H1 (cell line): Measurements from ENCODE around the gene PTTG1IP. TPM values are rescaled to one million over a fixed set of nuclear protein-coding genes. Genes with fewer than 3 reads are reported as not detected.
A peak's percentile ranks its signal among the peaks of the same experiment; 100 is the strongest.

Experiments used
- CTCF ChIA-PET: fragments of 300-600 bp; sonication (Branson Sonifier 250); formaldehyde crosslinking; loops from one replicate; lab custom pipeline; 2021; ENCODE audit not compliant: partially characterized antibody; lab: Charles Lee
- POLR2A ChIA-PET: fragments of 300-600 bp; sonication (Branson Sonifier 250); formaldehyde crosslinking; loops from one replicate; lab custom pipeline; 2021; ENCODE audit warnings: inconsistent platforms; ENCODE audit not compliant: partially characterized antibody; lab: Charles Lee
- DNase-seq, 2 experiments: peaks; one replicate each; pipeline versions ENCODE4 v3.0.0 to v3.0.0-alpha.2; 2010 to 2022; ENCODE audit warnings: low spot score in 2 of 2, low read depth in 1 of 2, mixed read lengths in 1 of 2
- FAIRE-seq: peaks from 2 replicates; lab custom pipeline; 2011; peaks lifted over from hg19 to GRCh38; lab: Jason Lieb, UNC
- H2AFZ ChIP-seq: 2 replicates; pipeline ENCODE4 v1.8.1; 2012; ENCODE audit warnings: low read length, inconsistent platforms
- H2AK5ac ChIP-seq: 2 replicates; pipeline ENCODE4 v1.6.1; 2013; ENCODE audit warnings: low read depth, low read length
- H2BK120ac ChIP-seq: replicated peaks from 2 replicates; pipeline ENCODE3; 2013; ENCODE audit warnings: low read depth, low read length, inconsistent platforms
- H2BK12ac ChIP-seq: 2 replicates; pipeline ENCODE4 v1.6.1; 2013; ENCODE audit warnings: low read depth, low read length
- H2BK15ac ChIP-seq: 2 replicates; pipeline ENCODE4 v1.6.1; 2013; ENCODE audit warnings: low read length
- H2BK20ac ChIP-seq: 2 replicates; pipeline ENCODE4 v1.6.1; 2013; ENCODE audit warnings: low read length
- H2BK5ac ChIP-seq: 2 replicates; pipeline ENCODE4 v1.6.1; 2013; ENCODE audit warnings: low read depth, low read length
- H3K14ac ChIP-seq: 2 replicates; pipeline ENCODE4 v1.6.1; 2013; ENCODE audit warnings: inconsistent platforms; ENCODE audit not compliant: insufficient read length
- H3K18ac ChIP-seq: 2 replicates; pipeline ENCODE4 v1.6.1; 2013; ENCODE audit warnings: low read length; ENCODE audit errors: extremely low read depth
- H3K23ac ChIP-seq: 2 replicates; pipeline ENCODE4 v1.6.1; 2013; ENCODE audit warnings: inconsistent platforms; ENCODE audit not compliant: insufficient read length
- H3K23me2 ChIP-seq: 2 replicates; pipeline ENCODE4 v1.6.1; 2013; ENCODE audit warnings: low read depth, low read length
- H3K27ac ChIP-seq: 2 replicates; pipeline ENCODE4 v1.6.1; 2011; ENCODE audit warnings: low read depth, low read length, inconsistent platforms
- H3K27me3 ChIP-seq, 4 experiments: replicated peaks in 1 of 4; 1 replicate in 1 of 4; 2 replicates in 3 of 4; pipeline versions ENCODE4 v1.6.1 to v1.8.1; 2011 to 2013; ENCODE audit warnings: low read length in 3 of 4, mild to moderate bottlenecking in 3 of 4, inconsistent platforms in 2 of 4, mixed read lengths in 2 of 4, moderate library complexity in 1 of 4; ENCODE audit not compliant: control insufficient read depth in 3 of 4, insufficient read depth in 3 of 4; ENCODE audit errors: extremely low read depth in 1 of 4
- H3K36me3 ChIP-seq, 4 experiments: 2 replicates each; pipeline versions ENCODE4 v1.6.1 to v1.8.1; 2011 to 2013; ENCODE audit warnings: mild to moderate bottlenecking in 4 of 4, low read length in 3 of 4, moderate library complexity in 2 of 4, control low read depth in 1 of 4, inconsistent platforms in 1 of 4; ENCODE audit not compliant: insufficient read depth in 4 of 4, control insufficient read depth in 2 of 4
- H3K4ac ChIP-seq: replicated peaks from 2 replicates; pipeline ENCODE3; 2013; ENCODE audit warnings: low read length, low read depth, mixed read lengths, inconsistent platforms; ENCODE audit not compliant: insufficient read length
- H3K4me1 ChIP-seq, 4 experiments: replicated peaks in 1 of 4; 1 replicate in 1 of 4; 2 replicates in 3 of 4; pipeline versions ENCODE4 v1.6.1 to v1.8.1; 2011 to 2013; ENCODE audit warnings: low read length in 3 of 4, inconsistent platforms in 2 of 4, mixed read lengths in 1 of 4; ENCODE audit not compliant: insufficient read depth in 4 of 4, control insufficient read depth in 3 of 4
- H3K4me2 ChIP-seq, 2 experiments: 2 replicates each; pipeline versions ENCODE4 v1.6.1 to v1.8.1; 2011 to 2013; ENCODE audit warnings: low read depth in 2 of 2, low read length in 2 of 2, control low read depth in 1 of 2, inconsistent platforms in 1 of 2, mild to moderate bottlenecking in 1 of 2; ENCODE audit not compliant: insufficient read depth in 1 of 2
- H3K4me3 ChIP-seq, 4 experiments: fragments of 200-600, 300-600 bp in 1 of 4; sonication (generic), shearing (Covaris generic), sonication (Bioruptor Twin) in 1 of 4; 2 replicates each; pipeline versions ENCODE4 v1.5.1 to v1.8.1; 2011 to 2016; ENCODE audit warnings: low read length in 4 of 4, low read depth in 3 of 4, control low read depth in 2 of 4, inconsistent platforms in 2 of 4, mild to moderate bottlenecking in 2 of 4, mixed read lengths in 1 of 4, moderate library complexity in 1 of 4; ENCODE audit not compliant: insufficient read depth in 2 of 4; ENCODE audit errors: extremely low read depth in 1 of 4
- H3K56ac ChIP-seq: replicated peaks from 2 replicates; pipeline ENCODE3; 2013; ENCODE audit warnings: low read depth, mild to moderate bottlenecking, mixed read lengths, low read length, inconsistent platforms; ENCODE audit not compliant: insufficient read length
- H3K79me1 ChIP-seq: 2 replicates; pipeline ENCODE4 v1.6.1; 2013; ENCODE audit warnings: low read depth, low read length, control low read depth
- H3K79me2 ChIP-seq, 2 experiments: 2 replicates each; pipeline versions ENCODE4 v1.6.1 to v1.8.1; 2012 to 2013; ENCODE audit warnings: low read length in 2 of 2, mild to moderate bottlenecking in 2 of 2, inconsistent platforms in 1 of 2; ENCODE audit not compliant: insufficient read depth in 2 of 2, control insufficient read depth in 1 of 2
- H3K9ac ChIP-seq, 4 experiments: replicated peaks in 1 of 4; 1 replicate in 1 of 4; 2 replicates in 3 of 4; pipeline versions ENCODE4 v1.6.1 to v1.8.1; 2011 to 2013; ENCODE audit warnings: low read depth in 3 of 4, low read length in 3 of 4, control low read depth in 2 of 4, mild to moderate bottlenecking in 2 of 4, moderate library complexity in 2 of 4, inconsistent platforms in 1 of 4; ENCODE audit errors: extremely low read depth in 1 of 4
- H3K9me3 ChIP-seq, 2 experiments: 2 replicates each; pipeline versions ENCODE4 v1.6.1 to v1.8.1; 2012 to 2013; ENCODE audit warnings: mild to moderate bottlenecking in 2 of 2, moderate library complexity in 2 of 2, control low read depth in 1 of 2, inconsistent platforms in 1 of 2, low read depth in 1 of 2, low read length in 1 of 2, mixed read lengths in 1 of 2; ENCODE audit not compliant: insufficient read depth in 2 of 2
- H4K20me1 ChIP-seq, 2 experiments: replicated peaks in 1 of 2; 2 replicates each; pipeline versions ENCODE3 to v1.8.1; 2011 to 2013; ENCODE audit warnings: inconsistent platforms in 2 of 2, low read length in 2 of 2, mild to moderate bottlenecking in 1 of 2; ENCODE audit not compliant: insufficient read depth in 2 of 2, control insufficient read depth in 1 of 2
- H4K5ac ChIP-seq: 2 replicates; pipeline ENCODE4 v1.6.1; 2013; ENCODE audit warnings: low read length, low read depth, mixed read lengths, inconsistent platforms; ENCODE audit not compliant: insufficient read length
- H4K8ac ChIP-seq: 2 replicates; pipeline ENCODE4 v1.8.0; 2013; ENCODE audit warnings: mild to moderate bottlenecking, moderate library complexity, low read length, inconsistent platforms; ENCODE audit not compliant: insufficient read depth; ENCODE audit errors: extremely low read depth
- H4K91ac ChIP-seq: replicated peaks from 2 replicates; pipeline ENCODE3; 2013; ENCODE audit warnings: low read length, mixed read lengths, inconsistent platforms; ENCODE audit not compliant: insufficient read length
- CTBP2 ChIP-seq: IDR thresholded peaks from 2 replicates; pipeline ENCODE4 v1.7.0; 2011; ENCODE audit warnings: borderline replicate concordance, mild to moderate bottlenecking, moderate library complexity, mixed read lengths, low read length; ENCODE audit not compliant: insufficient read depth, insufficient read length
- GTF2F1 ChIP-seq: IDR thresholded peaks from 2 replicates; pipeline ENCODE4 v1.6.1; 2012; ENCODE audit warnings: low read depth, low read length, improper control_type of control experiment, borderline replicate concordance
- KDM5A ChIP-seq: fragments of 200-600 bp; IDR thresholded peaks from 2 replicates; pipeline ENCODE4 v1.7.1; 2012; ENCODE audit warnings: mild to moderate bottlenecking, low read length, inconsistent platforms, mixed read lengths
- WGBS, 2 experiments: shearing (Covaris generic) in 1 of 2; methylation state at CpG; one replicate each; pipeline versions ENCODE4 v1.1.6 to v1.1.7; 2013 to 2015; ENCODE audit warnings: low lambda C conversion rate in 2 of 2, mixed read lengths in 2 of 2, inconsistent platforms in 1 of 2, low coverage in 1 of 2, missing lambda C conversion rate in 1 of 2; ENCODE audit not compliant: insufficient replicate concordance in 2 of 2, insufficient coverage in 1 of 2, insufficient read length in 1 of 2; ENCODE audit errors: extremely low coverage in 1 of 2, missing lambda C conversion rate in 1 of 2; 5-methylcytosine and 5-hydroxymethylcytosine counted together
- polyA plus RNA-seq, 7 experiments: library from polyadenylated mRNA; depleted of rRNA in 3 of 7; stranded (reverse) in 5 of 7; unstranded in 2 of 7; fragments of >200 nt in 5 of 7; fragments of 200-250 nt in 2 of 7; gene quantifications; 1 replicate in 5 of 7; 2 replicates in 1 of 7; 4 replicates in 1 of 7; pipeline versions ENCODE4 v1.2.1 to v1.2.3, GENCODE V29; 2011 to 2013; ENCODE audit warnings: missing spikeins in 2 of 7, mixed read lengths in 2 of 7
- total RNA-seq: library from RNA; stranded (reverse); fragmentation: NEBNext Ultra II Directional; extraction: Animal tissue kit (Norgen Biotek cat#: 25700); gene quantifications from 2 replicates; pipeline ENCODE4 v1.2.1, GENCODE V29; 2021
- TF ChIP-seq, protein P1 (sequence below): IDR thresholded peaks from 2 replicates; pipeline ENCODE4 v1.6.1; 2012; ENCODE audit warnings: inconsistent platforms

PTTG1IP gene
- total and polyA plus RNA-seq, 2 of the 8 experiments (the other 6 are each of a cell fraction or from before 2014, with no cell fraction given) = 90.8 to 130 TPM

DNA sequence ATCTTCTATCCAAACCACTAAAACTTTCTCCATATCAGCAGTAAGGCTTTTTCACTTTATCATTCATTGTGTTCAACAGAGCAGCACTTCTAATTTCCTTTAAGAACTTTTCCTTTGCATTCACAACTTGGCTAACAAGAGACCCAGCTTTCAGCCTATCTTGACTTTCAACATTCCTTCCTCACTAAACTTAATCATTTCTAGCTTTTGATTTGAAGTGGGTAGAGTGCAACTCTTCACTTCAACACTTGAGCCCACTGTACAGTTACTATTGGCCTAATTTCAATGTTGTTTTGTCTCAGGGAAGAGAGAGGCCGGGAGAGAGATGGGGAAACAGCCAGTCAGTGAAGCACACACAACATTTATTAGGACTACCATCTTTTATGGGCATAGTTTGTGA, 73.8 kb downstream of the PTTG1IP start:
- Histone ChIP-seq H3K23ac (no peak overlapping the region), H2BK5ac (no peak overlapping the region), H3K4me3 (no peak overlapping the region; a peak in 1 of 8 replicates), H3K27me3 (no peaks in the 10 kb centered on the region), H3K9ac (no peak overlapping the region), H2AFZ (no peak overlapping the region), H2BK120ac (no peak overlapping the region), H3K79me1 (no peaks in the 10 kb centered on the region; the same call in 1 of the 2 replicates), H3K18ac (no peak overlapping the region), H3K79me2 (peaks cover 18 to 66% of the 10 kb centered on the region in 2 experiments), H4K20me1 (peaks cover 11 to 15% of the 10 kb centered on the region in 2 experiments), H2BK12ac (no peak overlapping the region), H3K36me3 (peaks cover 0 to 23% (median 13%) of the 10 kb centered on the region in 4 experiments; a peak in 6 of 8 replicates), H3K14ac (no peak overlapping the region), H3K9me3 (no peaks in the 10 kb centered on the region), H4K5ac (no peak overlapping the region), H3K56ac (no peak overlapping the region), H4K91ac (no peak overlapping the region), H4K8ac (no peak overlapping the region), H3K23me2 (peaks cover 5% of the 10 kb centered on the region), H3K4me2 (peak overlapping the region; percentile 4 to 81; a peak in 2 of 4 replicates), H2AK5ac (no peak overlapping the region), H3K27ac (no peak overlapping the region), H2BK20ac (no peak overlapping the region), H2BK15ac (no peak overlapping the region), H3K4ac (no peak overlapping the region), H3K4me1 (peaks cover 0 to 12% (median 1%) of the 10 kb centered on the region in 4 experiments; a peak in 3 of 7 replicates)
- POLR2A ChIA-PET = interaction anchor here (0.7 to 8.0 kb wide), 6 partner anchors 10 to 102 kb away, joined by 3 to 72 read pairs (median 4); partner anchors contain the start of genes KRTAP10-12 and PTTG1IP
- DNase-seq (no peak), FAIRE-seq (no peak)
- CTCF ChIA-PET = interaction anchor here (0.6 to 2.4 kb wide), 25 partner anchors 8 to 314 kb away, joined by 3 to 8 read pairs (median 4); partner anchors contain the start of gene PTTG1IP
- 67% methylated on average over 1 of the region's 1 CpG; no CpG with 5 or more reads in 1 of the 2 experiments for WGBS, 2 experiments
- TF ChIP-seq, protein P1, sequence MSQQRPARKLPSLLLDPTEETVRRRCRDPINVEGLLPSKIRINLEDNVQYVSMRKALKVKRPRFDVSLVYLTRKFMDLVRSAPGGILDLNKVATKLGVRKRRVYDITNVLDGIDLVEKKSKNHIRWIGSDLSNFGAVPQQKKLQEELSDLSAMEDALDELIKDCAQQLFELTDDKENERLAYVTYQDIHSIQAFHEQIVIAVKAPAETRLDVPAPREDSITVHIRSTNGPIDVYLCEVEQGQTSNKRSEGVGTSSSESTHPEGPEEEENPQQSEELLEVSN = no peak
- TF ChIP-seq CTBP2 (no peak), GTF2F1 (no peak), KDM5A (no peak)
